H9 (cell line): ENCODE data around the gene PBX1. TPM values are rescaled to one million over a fixed set of nuclear protein-coding genes. Genes with fewer than 3 reads are reported as not detected.
A peak's percentile ranks its signal among the peaks of the same experiment; 100 is the strongest.

Source experiments
- DNase-seq: peaks from one replicate; pipeline ENCODE4 v3.0.0-alpha.2; 2017
- H2AFZ ChIP-seq: one replicate; pipeline ENCODE4 v1.6.1; 2013; ENCODE audit warnings: mild to moderate bottlenecking, low read length, control low read depth, moderate library complexity
- H2AK5ac ChIP-seq: 2 replicates; pipeline ENCODE4 v1.6.1; 2013; ENCODE audit warnings: low read length, control low read depth, mixed read lengths; ENCODE audit not compliant: insufficient read length
- H2BK120ac ChIP-seq: one replicate; pipeline ENCODE4 v1.6.1; 2013; ENCODE audit warnings: low read depth, mild to moderate bottlenecking, low read length, control low read depth, inconsistent platforms; ENCODE audit not compliant: poor library complexity, severe bottlenecking
- H2BK12ac ChIP-seq: 2 replicates; pipeline ENCODE4 v1.6.1; 2013; ENCODE audit warnings: low read length, control low read depth, mixed read lengths, low read depth; ENCODE audit not compliant: insufficient read length
- H2BK15ac ChIP-seq: 2 replicates; pipeline ENCODE4 v1.6.1; 2013; ENCODE audit warnings: low read depth, low read length, control low read depth
- H2BK20ac ChIP-seq: one replicate; pipeline ENCODE4 v1.6.1; 2013; ENCODE audit warnings: low read depth, mild to moderate bottlenecking, low read length, control low read depth, inconsistent platforms; ENCODE audit not compliant: poor library complexity, severe bottlenecking
- H2BK5ac ChIP-seq: 2 replicates; pipeline ENCODE4 v1.6.1; 2013; ENCODE audit warnings: low read length, control low read depth, mixed read lengths; ENCODE audit not compliant: insufficient read length
- H3K14ac ChIP-seq: 2 replicates; pipeline ENCODE4 v1.6.1; 2013; ENCODE audit warnings: low read length, control low read depth; ENCODE audit not compliant: insufficient read depth
- H3K18ac ChIP-seq: 2 replicates; pipeline ENCODE4 v1.6.1; 2013; ENCODE audit warnings: low read depth, mild to moderate bottlenecking, mixed read lengths, low read length, control low read depth; ENCODE audit not compliant: insufficient read length
- H3K23ac ChIP-seq: 2 replicates; pipeline ENCODE4 v1.6.1; 2013; ENCODE audit warnings: low read length, control low read depth, mixed read lengths, low read depth; ENCODE audit not compliant: insufficient read length
- H3K23me2 ChIP-seq: 2 replicates; pipeline ENCODE4 v1.6.1; 2013; ENCODE audit warnings: low read depth, mild to moderate bottlenecking, mixed read lengths, low read length, control low read depth; ENCODE audit not compliant: insufficient read length, poor library complexity, severe bottlenecking
- H3K27ac ChIP-seq: 2 replicates; pipeline ENCODE4 v1.5.1; 2013; ENCODE audit warnings: low read length, control low read depth, mixed read lengths, low read depth; ENCODE audit not compliant: insufficient read length
- H3K27me3 ChIP-seq: 2 replicates; pipeline ENCODE4 v1.6.1; 2013; ENCODE audit warnings: low read length, control low read depth, inconsistent platforms; ENCODE audit not compliant: insufficient read depth
- H3K4ac ChIP-seq: 2 replicates; pipeline ENCODE4 v1.6.1; 2013; ENCODE audit warnings: low read depth, mild to moderate bottlenecking, control low read depth, inconsistent platforms, low read length, moderate library complexity
- H3K4me1 ChIP-seq: 2 replicates; pipeline ENCODE4 v1.6.1; 2013; ENCODE audit warnings: low read length, control low read depth, inconsistent platforms; ENCODE audit not compliant: insufficient read depth
- H3K4me2 ChIP-seq: 2 replicates; pipeline ENCODE4 v1.6.1; 2013; ENCODE audit warnings: low read length, control low read depth, mixed read lengths; ENCODE audit not compliant: insufficient read length, insufficient read depth
- H3K56ac ChIP-seq: 2 replicates; pipeline ENCODE4 v1.6.1; 2013; ENCODE audit warnings: low read depth, mild to moderate bottlenecking, mixed read lengths, low read length, control low read depth; ENCODE audit not compliant: insufficient read length
- H3K79me1 ChIP-seq: 2 replicates; pipeline ENCODE4 v1.6.1; 2013; ENCODE audit warnings: low read depth, mild to moderate bottlenecking, moderate library complexity, low read length, control low read depth, inconsistent platforms; ENCODE audit not compliant: insufficient read depth, poor library complexity, severe bottlenecking
- H3K79me2 ChIP-seq: 2 replicates; pipeline ENCODE4 v1.6.1; 2013; ENCODE audit warnings: low read length, control low read depth, inconsistent platforms; ENCODE audit not compliant: insufficient read depth
- H3K9ac ChIP-seq: 2 replicates; pipeline ENCODE4 v1.6.1; 2013; ENCODE audit warnings: low read length, control low read depth, mixed read lengths; ENCODE audit not compliant: insufficient read length; ENCODE audit errors: extremely low read depth
- H3K9me3 ChIP-seq: one replicate; pipeline ENCODE4 v1.6.1; 2013; ENCODE audit warnings: low read depth, low read length, inconsistent platforms; ENCODE audit not compliant: control insufficient read depth
- H3T11ph ChIP-seq: one replicate; pipeline ENCODE4 v1.6.1; 2013; ENCODE audit warnings: mild to moderate bottlenecking, low read length, control low read depth, inconsistent platforms
- H4K20me1 ChIP-seq: one replicate; pipeline ENCODE4 v1.6.1; 2013; ENCODE audit not compliant: control insufficient read depth, insufficient read length, insufficient read depth
- H4K5ac ChIP-seq: 2 replicates; pipeline ENCODE4 v1.6.1; 2013; ENCODE audit warnings: low read depth, mild to moderate bottlenecking, mixed read lengths, low read length, control low read depth; ENCODE audit not compliant: insufficient read length
- H4K8ac ChIP-seq: replicated peaks from 2 replicates; pipeline ENCODE4 v1.6.1; 2013; ENCODE audit warnings: low read length, control low read depth, mixed read lengths, low read depth; ENCODE audit not compliant: insufficient read length
- H4K91ac ChIP-seq: 2 replicates; pipeline ENCODE4 v1.6.1; 2013; ENCODE audit warnings: low read depth, mild to moderate bottlenecking, moderate library complexity, mixed read lengths, low read length, control low read depth; ENCODE audit not compliant: insufficient read length
- H3K27ac Mint-ChIP-seq, 3 experiments: 2 replicates in 2 of 3; 3 replicates in 1 of 3; pipeline ENCODE4 v1.8.0; 2020 to 2021; ENCODE audit warnings: mixed read lengths in 3 of 3, mild to moderate bottlenecking in 1 of 3, moderate library complexity in 1 of 3
- H3K27me3 Mint-ChIP-seq: 2 replicates; pipeline ENCODE4 v1.8.0; 2021; ENCODE audit warnings: low read depth, mild to moderate bottlenecking, moderate library complexity, mixed read lengths
- H3K36me3 Mint-ChIP-seq, 3 experiments: 2 replicates in 2 of 3; 3 replicates in 1 of 3; pipeline ENCODE4 v1.8.0; 2020 to 2021; ENCODE audit warnings: low read depth in 3 of 3, mixed read lengths in 3 of 3; ENCODE audit not compliant: insufficient read depth in 1 of 3
- H3K4me1 Mint-ChIP-seq, 2 experiments: 2 replicates each; pipeline ENCODE4 v1.8.0; 2020; ENCODE audit warnings: mixed read lengths in 2 of 2
- H3K4me3 Mint-ChIP-seq, 2 experiments: 2 replicates in 1 of 2; 3 replicates in 1 of 2; pipeline ENCODE4 v1.8.0; 2020 to 2021; ENCODE audit warnings: mild to moderate bottlenecking in 2 of 2, mixed read lengths in 2 of 2, moderate library complexity in 1 of 2
- H3K9me3 Mint-ChIP-seq, 2 experiments: 2 replicates in 1 of 2; 3 replicates in 1 of 2; pipeline ENCODE4 v1.8.0; 2020; ENCODE audit warnings: mild to moderate bottlenecking in 2 of 2, mixed read lengths in 2 of 2, moderate library complexity in 1 of 2
- CTCF ChIP-seq: fragments of 200-600 bp; sonication (generic); conservative IDR thresholded peaks from 3 replicates; pipeline ENCODE4 v1.8.0; 2021; ENCODE audit warnings: antibody characterized with exemption, mild to moderate bottlenecking
- WGBS: extraction: QIAGEN DNeasy Blood & Tissue Kit; methylation state at CpG from one replicate; pipeline ENCODE4 v1.1.7; 2013; ENCODE audit warnings: missing lambda C conversion rate, low lambda C conversion rate, mixed read lengths; ENCODE audit not compliant: insufficient read length; ENCODE audit errors: extremely low coverage; 5-methylcytosine and 5-hydroxymethylcytosine counted together
- total RNA-seq: library from RNA; stranded (reverse); gene quantifications from 2 replicates; pipeline ENCODE4 v1.2.1, GENCODE V29; 2021

Gene PBX1
- total RNA-seq, 1 experiment from 2014 or later: 142 TPM

GRCh38 chr1:164640686-164641352, 81.8 kb downstream of the PBX1 start:
- no CpG with 5 or more reads among the region's 5 CpGs for whole genome bisulfite sequencing
- H3K4me1 Mint-ChIP-seq: peaks cover 53 to 60% of the 10 kb centered on the region in 2 experiments
- H3K79me1 ChIP-seq: peaks cover 8% of the 10 kb centered on the region
- no peak overlapping the region for H4K5ac ChIP-seq
- H2AFZ ChIP-seq: no peak overlapping the region
- no peak overlapping the region for H2BK5ac ChIP-seq
- H4K20me1 ChIP-seq: no peaks in the 10 kb centered on the region
- no peaks in the 10 kb centered on the region for H3K23me2 ChIP-seq
- no peak overlapping the region for H3K4me2 ChIP-seq
- H2BK12ac ChIP-seq: no peak overlapping the region
- peak overlapping the region in 1 of 3 experiments; percentile 34; a peak in 1 of 7 replicates for H3K27ac Mint-ChIP-seq
- H3K9me3 Mint-ChIP-seq: no peaks in the 10 kb centered on the region
- H4K8ac ChIP-seq: no peak overlapping the region
- H3K27me3 Mint-ChIP-seq: no peaks in the 10 kb centered on the region
- no peak overlapping the region for H2BK15ac ChIP-seq
- H3K27ac ChIP-seq: no peak overlapping the region
- H3K18ac ChIP-seq: no peak overlapping the region
- H3K27me3 ChIP-seq: no peaks in the 10 kb centered on the region
- no peak overlapping the region for H3K4me3 Mint-ChIP-seq
- H3K9me3 ChIP-seq: no peaks in the 10 kb centered on the region
- no peak overlapping the region for H3K14ac ChIP-seq
- no peak overlapping the region for H4K91ac ChIP-seq
- no peak overlapping the region for H3T11ph ChIP-seq
- DNase-seq: no peak
- no peak overlapping the region for H2AK5ac ChIP-seq
- no peak overlapping the region for H2BK120ac ChIP-seq
- peaks cover 34% of the 10 kb centered on the region; the same call in 1 of the 2 replicates for H3K79me2 ChIP-seq
- TF ChIP-seq CTCF: no peak
- H3K4me1 ChIP-seq: peaks cover 3% of the 10 kb centered on the region; the same call in 1 of the 2 replicates
- no peak overlapping the region for H3K56ac ChIP-seq
- no peak overlapping the region for H3K9ac ChIP-seq
- no peak overlapping the region for H3K4ac ChIP-seq
- H2BK20ac ChIP-seq: no peak overlapping the region
- no peak overlapping the region for H3K23ac ChIP-seq
- peaks cover 16 to 47% (median 36%) of the 10 kb centered on the region in 3 experiments; a peak in 6 of 7 replicates for H3K36me3 Mint-ChIP-seq
